Endothelial cell (in vitro differentiated cells): Measurements from ENCODE around the gene A3GALT2. TPM values are rescaled to one million over a fixed set of nuclear protein-coding genes. Genes with fewer than 3 reads are reported as not detected.
A peak's percentile ranks its signal among the peaks of the same experiment; 100 is the strongest.
"Not testable (repeated sequence)": the region's sequence is repeated elsewhere in the genome, so short reads cannot be mapped to it uniquely, and the experiment has no call there.

ENCODE experiments used
- DNase-seq: peaks from one replicate; pipeline ENCODE4 v3.0.0; 2021; ENCODE audit warnings: low spot score
- H3K27ac Mint-ChIP-seq: one replicate; pipeline ENCODE4 v1.8.0; 2021; ENCODE audit warnings: mixed read lengths, inconsistent platforms; ENCODE audit not compliant: unreplicated experiment
- H3K27me3 Mint-ChIP-seq: one replicate; pipeline ENCODE4 v1.8.0; 2021; ENCODE audit warnings: mild to moderate bottlenecking, moderate library complexity, mixed read lengths, inconsistent platforms; ENCODE audit not compliant: unreplicated experiment
- H3K36me3 Mint-ChIP-seq: one replicate; pipeline ENCODE4 v1.8.0; 2021; ENCODE audit warnings: mild to moderate bottlenecking, low read depth, mixed read lengths, inconsistent platforms; ENCODE audit not compliant: unreplicated experiment
- H3K4me1 Mint-ChIP-seq: one replicate; pipeline ENCODE4 v1.8.0; 2021; ENCODE audit warnings: mild to moderate bottlenecking, mixed read lengths, inconsistent platforms; ENCODE audit not compliant: unreplicated experiment
- H3K4me3 Mint-ChIP-seq: one replicate; pipeline ENCODE4 v1.8.0; 2021; ENCODE audit warnings: mild to moderate bottlenecking, mixed read lengths, inconsistent platforms; ENCODE audit not compliant: unreplicated experiment
- H3K9me3 Mint-ChIP-seq: one replicate; pipeline ENCODE4 v1.8.0; 2021; ENCODE audit warnings: mixed read lengths, inconsistent platforms; ENCODE audit not compliant: unreplicated experiment
- total RNA-seq: library from RNA; stranded (reverse); fragmentation: NEBNext Ultra II Directional; extraction: Animal tissue kit (Norgen Biotek cat#: 25700); gene quantifications from one replicate; pipeline ENCODE4 v1.2.1, GENCODE V29; 2021; ENCODE audit not compliant: unreplicated experiment
- TF ChIP-seq, protein P1 (sequence below): fragments of 200-600 bp; sonication (generic); IDR thresholded peaks from one replicate; pipeline ENCODE4 v1.5.0; 2021; ENCODE audit warnings: antibody characterized with exemption; ENCODE audit not compliant: unreplicated experiment

Gene A3GALT2
- total RNA-seq, 1 donor from 2014 or later, result not detected

- Mint-ChIP-seq H3K27ac (no peak overlapping the region), H3K27me3 (peaks cover 5% of the 10 kb centered on the region), H3K4me1 (peaks cover 13% of the 10 kb centered on the region), H3K9me3 (no peaks in the 10 kb centered on the region), H3K36me3 (no peaks in the 10 kb centered on the region), H3K4me3 (no peak overlapping the region)
- TF ChIP-seq, protein P1, sequence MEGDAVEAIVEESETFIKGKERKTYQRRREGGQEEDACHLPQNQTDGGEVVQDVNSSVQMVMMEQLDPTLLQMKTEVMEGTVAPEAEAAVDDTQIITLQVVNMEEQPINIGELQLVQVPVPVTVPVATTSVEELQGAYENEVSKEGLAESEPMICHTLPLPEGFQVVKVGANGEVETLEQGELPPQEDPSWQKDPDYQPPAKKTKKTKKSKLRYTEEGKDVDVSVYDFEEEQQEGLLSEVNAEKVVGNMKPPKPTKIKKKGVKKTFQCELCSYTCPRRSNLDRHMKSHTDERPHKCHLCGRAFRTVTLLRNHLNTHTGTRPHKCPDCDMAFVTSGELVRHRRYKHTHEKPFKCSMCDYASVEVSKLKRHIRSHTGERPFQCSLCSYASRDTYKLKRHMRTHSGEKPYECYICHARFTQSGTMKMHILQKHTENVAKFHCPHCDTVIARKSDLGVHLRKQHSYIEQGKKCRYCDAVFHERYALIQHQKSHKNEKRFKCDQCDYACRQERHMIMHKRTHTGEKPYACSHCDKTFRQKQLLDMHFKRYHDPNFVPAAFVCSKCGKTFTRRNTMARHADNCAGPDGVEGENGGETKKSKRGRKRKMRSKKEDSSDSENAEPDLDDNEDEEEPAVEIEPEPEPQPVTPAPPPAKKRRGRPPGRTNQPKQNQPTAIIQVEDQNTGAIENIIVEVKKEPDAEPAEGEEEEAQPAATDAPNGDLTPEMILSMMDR, result no peak
- DNase-seq, result no peak
Measured at GRCh38 chr1:33316601-33317000, 4.3 kb downstream of the A3GALT2 start.

- Mint-ChIP-seq H3K36me3 (peaks cover 4% of the 10 kb centered on the region), H3K4me3 (no peak overlapping the region), H3K9me3 (no peaks in the 10 kb centered on the region), H3K27me3 (peaks cover 10% of the 10 kb centered on the region), H3K27ac (no peak overlapping the region), H3K4me1 (peaks cover 13% of the 10 kb centered on the region)
- no peak for DNase-seq
- TF ChIP-seq, protein P1, result no peak
Measured at GRCh38 chr1:33314416-33314815, 6.5 kb downstream of the A3GALT2 start.

DNA sequence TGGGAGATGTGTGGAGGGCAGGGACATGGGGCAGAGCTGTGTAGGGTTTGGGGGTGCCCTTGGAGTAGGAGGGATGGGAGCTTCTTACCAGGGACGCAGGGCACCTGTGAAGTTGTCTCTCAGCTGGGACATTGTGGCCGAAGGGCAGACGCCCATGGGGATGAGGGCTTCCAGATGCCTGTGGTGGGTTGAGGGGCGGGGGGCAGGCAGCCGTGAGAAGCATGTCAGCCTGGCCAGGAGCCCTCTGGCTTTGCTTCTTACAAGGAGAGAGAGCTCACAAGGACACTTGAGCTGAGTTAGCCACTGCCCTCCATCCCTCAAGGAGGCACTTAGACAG is 8.5 kb downstream of the A3GALT2 start:
- Mint-ChIP-seq H3K4me1 (no peaks in the 10 kb centered on the region), H3K4me3 (no peak overlapping the region), H3K27me3 (peaks cover 5% of the 10 kb centered on the region), H3K36me3 (peaks cover 4% of the 10 kb centered on the region), H3K27ac (no peak overlapping the region), H3K9me3 (no peaks in the 10 kb centered on the region)
- TF ChIP-seq, protein P1, result no peak
- DNase-seq, result no peak

GRCh38 chr1:33311706-33312412 is 9.0 kb downstream of the A3GALT2 start:
- Mint-ChIP-seq H3K4me3 (peak overlapping the region; percentile 49), H3K27ac (no peak overlapping the region), H3K4me1 (no peaks in the 10 kb centered on the region), H3K9me3 (no peaks in the 10 kb centered on the region), H3K36me3 (peaks cover 4% of the 10 kb centered on the region), H3K27me3 (peaks cover 5% of the 10 kb centered on the region)
- TF ChIP-seq, protein P1, result no peak
- no peak for DNase-seq

GRCh38 chr1:33310702-33311101 is 10.2 kb downstream of the A3GALT2 start:
- DNase-seq, result no peak
- Mint-ChIP-seq H3K4me3 (no peak overlapping the region), H3K27me3 (peaks cover 8% of the 10 kb centered on the region), H3K4me1 (no peaks in the 10 kb centered on the region), H3K36me3 (peaks cover 4% of the 10 kb centered on the region), H3K27ac (no peak overlapping the region), H3K9me3 (no peaks in the 10 kb centered on the region)
- TF ChIP-seq, protein P1, result no peak

- not testable (repeated sequence) for DNase-seq, H3K4me1 Mint-ChIP-seq, H3K4me3 Mint-ChIP-seq, H3K36me3 Mint-ChIP-seq, H3K9me3 Mint-ChIP-seq, H3K27me3 Mint-ChIP-seq, H3K27ac Mint-ChIP-seq
Measured at GRCh38 chr1:33309351-33309750, 11.5 kb downstream of the A3GALT2 start.
